ENCODE measurements around the gene DHRS2. TPM values are rescaled to one million over a fixed set of nuclear protein-coding genes. Genes with fewer than 3 reads are reported as not detected.

DHRS2 gene
- total and polyA plus RNA-seq, 2 of the 13 experiments (the other 11 are each of a cell fraction or from before 2014, with no cell fraction given) = 1,621 to 3,021 TPM

GRCh38 chr14:23602181-23603095 is 33.7 kb upstream of the DHRS2 start (continued):
- no peak for TF ChIP-seq ZBED4 (CRISPR knock-in tag; IDR thresholded peaks at IDR 0.05; ENCODE audit: borderline replicate concordance)
- TF ChIP-seq, protein P1, sequence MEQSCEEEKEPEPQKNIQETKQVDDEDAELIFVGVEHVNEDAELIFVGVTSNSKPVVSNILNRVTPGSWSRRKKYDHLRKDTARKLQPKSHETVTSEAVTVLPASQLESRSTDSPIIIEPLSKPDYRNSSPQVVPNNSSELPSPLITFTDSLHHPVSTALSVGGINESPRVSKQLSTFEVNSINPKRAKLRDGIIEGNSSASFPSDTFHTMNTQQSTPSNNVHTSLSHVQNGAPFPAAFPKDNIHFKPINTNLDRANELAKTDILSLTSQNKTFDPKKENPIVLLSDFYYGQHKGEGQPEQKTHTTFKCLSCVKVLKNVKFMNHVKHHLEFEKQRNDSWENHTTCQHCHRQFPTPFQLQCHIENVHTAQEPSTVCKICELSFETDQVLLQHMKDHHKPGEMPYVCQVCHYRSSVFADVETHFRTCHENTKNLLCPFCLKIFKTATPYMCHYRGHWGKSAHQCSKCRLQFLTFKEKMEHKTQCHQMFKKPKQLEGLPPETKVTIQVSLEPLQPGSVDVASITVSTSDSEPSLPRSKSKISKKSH (CRISPR knock-in tag; IDR thresholded peaks at IDR 0.05; ENCODE audit: borderline replicate concordance) = peak; percentile 93; the same call in 1 of the 2 replicates
- TF ChIP-seq PRDM10 (CRISPR knock-in tag; IDR thresholded peaks at IDR 0.05; ENCODE audit: low read depth) = peak; percentile 68
- TF ChIP-seq CREB3 (CRISPR knock-in tag; IDR thresholded peaks at IDR 0.05) = no peak
- TF ChIP-seq SIN3A (IDR thresholded peaks at IDR 0.05; ENCODE audit: borderline replicate concordance, low read depth, low read length) = no peak
- TF ChIP-seq ZNF501 (CRISPR knock-in tag; IDR thresholded peaks at IDR 0.05) = peak; percentile 69
- TF ChIP-seq HDAC1 (CRISPR knock-in tag; IDR thresholded peaks at IDR 0.05) = no peak; the same call in 1 of the 2 replicates
- no peak for TF ChIP-seq ELF4 (CRISPR knock-in tag; IDR thresholded peaks at IDR 0.05; ENCODE audit: borderline replicate concordance)
- TF ChIP-seq GPN1 (CRISPR knock-in tag; IDR thresholded peaks at IDR 0.05; ENCODE audit: borderline replicate concordance) = no peak
- TF ChIP-seq GABPA (IDR thresholded peaks at IDR 0.05; ENCODE audit: low read depth, low read length) = no peak
- no peak for TF ChIP-seq GABPA (CRISPR knock-in tag; IDR thresholded peaks at IDR 0.05; ENCODE audit: low read depth)
- no peak for TF ChIP-seq NR3C1 (CRISPR knock-in tag; IDR thresholded peaks at IDR 0.05)
- no peak for TF ChIP-seq ZNF552 (CRISPR knock-in tag; IDR thresholded peaks at IDR 0.05; ENCODE audit: borderline replicate concordance)
- TF ChIP-seq ZSCAN22 (CRISPR knock-in tag; IDR thresholded peaks at IDR 0.05) = no peak
- TF ChIP-seq CHCHD3 (CRISPR knock-in tag; IDR thresholded peaks at IDR 0.05) = no peak
- TF ChIP-seq EEA1 (CRISPR knock-in tag; IDR thresholded peaks at IDR 0.05; ENCODE audit: borderline replicate concordance) = no peak

All from HepG2 (cell line).